WI38 (cell line): Measurements from ENCODE around the gene MOCS3.

Source experiments
- H3K4me3 ChIP-seq: 2 replicates; pipeline ENCODE4 v1.5.1; 2011; ENCODE audit warnings: low read depth, mild to moderate bottlenecking, control low read depth, low read length
- TF ChIP-seq, protein P1 (sequence below): IDR thresholded peaks from 2 replicates; pipeline ENCODE4 v1.5.1; 2012; ENCODE audit warnings: low read depth, mild to moderate bottlenecking, control low read depth, low read length

MOCS3 gene

GRCh38 chr20:50957276-50957675 is 1.3 kb upstream of the MOCS3 start:
- H3K4me3 ChIP-seq, result peak overlapping the region; percentile 96
- TF ChIP-seq, protein P1, sequence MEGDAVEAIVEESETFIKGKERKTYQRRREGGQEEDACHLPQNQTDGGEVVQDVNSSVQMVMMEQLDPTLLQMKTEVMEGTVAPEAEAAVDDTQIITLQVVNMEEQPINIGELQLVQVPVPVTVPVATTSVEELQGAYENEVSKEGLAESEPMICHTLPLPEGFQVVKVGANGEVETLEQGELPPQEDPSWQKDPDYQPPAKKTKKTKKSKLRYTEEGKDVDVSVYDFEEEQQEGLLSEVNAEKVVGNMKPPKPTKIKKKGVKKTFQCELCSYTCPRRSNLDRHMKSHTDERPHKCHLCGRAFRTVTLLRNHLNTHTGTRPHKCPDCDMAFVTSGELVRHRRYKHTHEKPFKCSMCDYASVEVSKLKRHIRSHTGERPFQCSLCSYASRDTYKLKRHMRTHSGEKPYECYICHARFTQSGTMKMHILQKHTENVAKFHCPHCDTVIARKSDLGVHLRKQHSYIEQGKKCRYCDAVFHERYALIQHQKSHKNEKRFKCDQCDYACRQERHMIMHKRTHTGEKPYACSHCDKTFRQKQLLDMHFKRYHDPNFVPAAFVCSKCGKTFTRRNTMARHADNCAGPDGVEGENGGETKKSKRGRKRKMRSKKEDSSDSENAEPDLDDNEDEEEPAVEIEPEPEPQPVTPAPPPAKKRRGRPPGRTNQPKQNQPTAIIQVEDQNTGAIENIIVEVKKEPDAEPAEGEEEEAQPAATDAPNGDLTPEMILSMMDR, result no peak

DNA sequence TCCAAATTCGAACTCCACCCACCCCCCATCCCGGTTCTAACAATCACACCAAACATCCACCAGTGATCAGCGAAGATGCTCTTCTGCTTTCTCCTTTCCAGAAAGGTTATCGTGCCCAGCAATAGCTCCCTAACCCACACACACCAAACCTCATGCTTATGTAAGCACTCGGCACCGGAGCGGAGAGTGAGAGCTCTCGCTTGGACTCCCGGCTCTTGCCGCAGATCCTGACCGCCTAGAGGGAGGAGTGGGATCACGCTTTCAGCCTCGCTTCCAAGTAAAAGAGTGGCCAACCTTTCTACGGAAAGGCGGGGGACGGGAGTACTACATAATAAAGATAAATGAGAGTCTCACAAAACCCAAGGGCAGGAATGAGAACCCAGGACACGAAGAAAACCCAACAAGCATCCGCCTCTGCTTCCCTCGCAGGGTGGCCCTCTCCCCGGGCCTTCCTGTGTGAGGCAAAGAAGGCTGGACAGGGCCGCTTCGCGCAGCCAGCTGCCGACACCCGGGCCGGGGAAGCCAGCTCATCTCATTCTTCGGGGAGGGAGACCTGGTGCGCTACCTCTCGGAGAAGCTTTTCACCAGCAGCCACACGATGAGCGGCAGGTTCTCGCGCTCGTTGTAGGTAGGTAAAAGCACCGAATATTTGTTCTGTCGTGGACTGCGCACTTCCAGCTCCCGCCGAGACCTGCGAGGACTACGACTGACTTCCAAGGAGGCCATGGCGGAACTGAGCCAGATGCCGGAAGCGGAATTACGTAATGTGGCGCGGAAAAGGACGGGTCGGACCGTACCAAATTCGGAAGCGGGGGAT is 612 bp upstream of the MOCS3 start, which contains the start of gene DPM1:
DPM1 (minus strand) TSS at position 735 of the 817 bp plus-strand sequence; CDS start at position 726, 9 bp downstream.
- H3K4me3 ChIP-seq, result peak within 1 kb of the TSS; percentile 96
- TF ChIP-seq, protein P1, result no peak

DNA sequence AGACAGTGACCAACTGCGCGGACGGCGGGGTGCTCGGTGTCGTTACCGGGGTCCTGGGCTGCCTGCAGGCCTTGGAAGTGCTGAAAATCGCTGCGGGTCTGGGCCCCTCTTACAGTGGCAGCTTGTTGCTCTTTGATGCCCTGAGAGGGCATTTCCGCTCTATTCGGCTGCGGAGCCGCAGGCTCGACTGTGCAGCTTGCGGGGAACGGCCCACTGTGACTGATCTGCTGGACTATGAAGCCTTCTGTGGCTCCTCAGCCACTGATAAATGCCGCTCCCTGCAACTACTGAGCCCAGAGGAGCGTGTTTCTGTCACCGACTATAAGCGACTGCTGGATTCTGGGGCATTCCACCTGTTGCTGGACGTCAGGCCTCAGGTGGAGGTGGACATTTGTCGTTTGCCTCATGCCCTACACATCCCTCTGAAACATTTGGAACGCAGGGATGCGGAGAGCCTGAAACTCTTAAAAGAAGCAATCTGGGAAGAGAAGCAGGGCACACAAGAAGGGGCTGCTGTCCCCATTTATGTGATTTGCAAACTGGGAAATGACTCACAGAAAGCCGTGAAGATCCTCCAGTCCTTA is 1.0 kb downstream of the MOCS3 start:
- TF ChIP-seq, protein P1, result no peak

DNA sequence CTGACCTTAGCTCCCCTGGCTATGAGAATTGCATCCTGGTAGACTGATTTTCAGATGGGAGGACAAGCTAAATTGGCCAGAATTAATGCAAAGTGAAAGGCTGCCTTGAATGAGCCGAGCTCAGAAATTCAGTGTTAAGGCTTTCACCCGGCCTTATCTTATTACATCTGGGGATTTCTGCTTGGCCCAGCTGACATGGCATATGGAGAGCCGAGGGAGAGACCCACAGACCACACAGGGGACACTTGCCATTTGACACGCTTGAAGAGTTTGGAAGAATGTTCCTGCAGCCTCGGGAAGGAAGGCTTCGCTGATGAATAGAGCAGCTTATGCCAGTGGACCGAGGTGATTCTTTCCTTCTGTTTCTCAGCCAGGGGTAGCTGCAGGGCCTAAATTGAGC is 9.0 kb downstream of the MOCS3 start:
- no peak overlapping the region for H3K4me3 ChIP-seq
- TF ChIP-seq, protein P1, result no peak

More for the DNA sequence above, 1.0 kb downstream of the MOCS3 start:
- peak overlapping the region; percentile 96 for H3K4me3 ChIP-seq

GRCh38 chr20:50968289-50968688 is 9.7 kb downstream of the MOCS3 start:
- TF ChIP-seq, protein P1, result no peak
- no peak overlapping the region for H3K4me3 ChIP-seq

- TF ChIP-seq, protein P1, result no peak
Measured at GRCh38 chr20:50969435-50969834, 10.8 kb downstream of the MOCS3 start.

GRCh38 chr20:50969912-50970311 is 11.3 kb downstream of the MOCS3 start:
- TF ChIP-seq, protein P1, result no peak
- no peak overlapping the region for H3K4me3 ChIP-seq

More at GRCh38 chr20:50969435-50969834, 10.8 kb downstream of the MOCS3 start:
- H3K4me3 ChIP-seq, result no peak overlapping the region
